Peyer's patch (tissue), 4 donors: ENCODE results near the gene CAST.

ENCODE experiments used
- POLR2A ChIP-seq, 2 donors: fragments of 450-650 bp; IDR thresholded peaks; one replicate each; pipeline ENCODE4 v1.5.1; 2017; ENCODE audit warnings: antibody characterized with exemption in 2 of 2, mild to moderate bottlenecking in 2 of 2, moderate library complexity in 2 of 2
- TF ChIP-seq, protein P1 (sequence below), 6 experiments: fragments of 450-650 bp in 4 of 6; fragments of 200-600 bp in 2 of 6; sonication (generic) in 1 of 6; IDR thresholded peaks; one replicate each; pipeline ENCODE4 v1.5.1; 2017 to 2019; ENCODE audit warnings: antibody characterized with exemption in 6 of 6, mild to moderate bottlenecking in 3 of 6, moderate library complexity in 1 of 6

DNA sequence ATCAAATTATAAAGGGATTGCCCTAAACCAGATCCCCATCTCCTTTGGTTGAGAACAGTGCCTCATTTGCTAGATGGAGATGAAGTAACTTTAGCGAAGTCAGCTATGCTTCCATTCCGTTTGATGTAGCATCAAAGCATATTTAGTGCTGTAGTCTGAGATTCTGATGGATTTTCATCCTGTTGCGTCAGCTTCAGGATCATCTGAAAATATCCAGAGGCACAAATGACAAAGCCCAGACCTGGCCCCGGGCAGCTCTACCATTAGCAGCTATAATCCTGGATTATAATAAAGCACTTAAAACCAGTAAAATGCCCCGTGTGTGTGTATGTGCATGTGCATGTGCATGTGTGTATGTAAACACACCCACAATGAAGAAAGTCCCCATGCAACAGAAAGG is 100.8 kb downstream of the CAST start:
- TF ChIP-seq, protein P1, sequence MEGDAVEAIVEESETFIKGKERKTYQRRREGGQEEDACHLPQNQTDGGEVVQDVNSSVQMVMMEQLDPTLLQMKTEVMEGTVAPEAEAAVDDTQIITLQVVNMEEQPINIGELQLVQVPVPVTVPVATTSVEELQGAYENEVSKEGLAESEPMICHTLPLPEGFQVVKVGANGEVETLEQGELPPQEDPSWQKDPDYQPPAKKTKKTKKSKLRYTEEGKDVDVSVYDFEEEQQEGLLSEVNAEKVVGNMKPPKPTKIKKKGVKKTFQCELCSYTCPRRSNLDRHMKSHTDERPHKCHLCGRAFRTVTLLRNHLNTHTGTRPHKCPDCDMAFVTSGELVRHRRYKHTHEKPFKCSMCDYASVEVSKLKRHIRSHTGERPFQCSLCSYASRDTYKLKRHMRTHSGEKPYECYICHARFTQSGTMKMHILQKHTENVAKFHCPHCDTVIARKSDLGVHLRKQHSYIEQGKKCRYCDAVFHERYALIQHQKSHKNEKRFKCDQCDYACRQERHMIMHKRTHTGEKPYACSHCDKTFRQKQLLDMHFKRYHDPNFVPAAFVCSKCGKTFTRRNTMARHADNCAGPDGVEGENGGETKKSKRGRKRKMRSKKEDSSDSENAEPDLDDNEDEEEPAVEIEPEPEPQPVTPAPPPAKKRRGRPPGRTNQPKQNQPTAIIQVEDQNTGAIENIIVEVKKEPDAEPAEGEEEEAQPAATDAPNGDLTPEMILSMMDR (IDR thresholded peaks at IDR 0.05), result no peak
- TF ChIP-seq POLR2A (IDR thresholded peaks at IDR 0.05), result no peak
